Measurements from ENCODE around the gene HSD11B2.

The HSD11B2 gene

GRCh38 chr16:67391424-67392300, 39.3 kb upstream of the HSD11B2 start:
- TF ChIP-seq, protein P1, sequence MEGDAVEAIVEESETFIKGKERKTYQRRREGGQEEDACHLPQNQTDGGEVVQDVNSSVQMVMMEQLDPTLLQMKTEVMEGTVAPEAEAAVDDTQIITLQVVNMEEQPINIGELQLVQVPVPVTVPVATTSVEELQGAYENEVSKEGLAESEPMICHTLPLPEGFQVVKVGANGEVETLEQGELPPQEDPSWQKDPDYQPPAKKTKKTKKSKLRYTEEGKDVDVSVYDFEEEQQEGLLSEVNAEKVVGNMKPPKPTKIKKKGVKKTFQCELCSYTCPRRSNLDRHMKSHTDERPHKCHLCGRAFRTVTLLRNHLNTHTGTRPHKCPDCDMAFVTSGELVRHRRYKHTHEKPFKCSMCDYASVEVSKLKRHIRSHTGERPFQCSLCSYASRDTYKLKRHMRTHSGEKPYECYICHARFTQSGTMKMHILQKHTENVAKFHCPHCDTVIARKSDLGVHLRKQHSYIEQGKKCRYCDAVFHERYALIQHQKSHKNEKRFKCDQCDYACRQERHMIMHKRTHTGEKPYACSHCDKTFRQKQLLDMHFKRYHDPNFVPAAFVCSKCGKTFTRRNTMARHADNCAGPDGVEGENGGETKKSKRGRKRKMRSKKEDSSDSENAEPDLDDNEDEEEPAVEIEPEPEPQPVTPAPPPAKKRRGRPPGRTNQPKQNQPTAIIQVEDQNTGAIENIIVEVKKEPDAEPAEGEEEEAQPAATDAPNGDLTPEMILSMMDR (IDR thresholded peaks at IDR 0.05; ENCODE audit: borderline replicate concordance, extremely low read depth, low read length, poor library complexity, severe bottlenecking): no peak
- no peak for TF ChIP-seq EZH2 (IDR thresholded peaks at IDR 0.05; ENCODE audit: borderline replicate concordance, low read depth, low read length, severe bottlenecking)
- Histone ChIP-seq H3K27ac (ENCODE audit: low read length) (no peak overlapping the region), H3K4me3 (ENCODE audit: low read depth in 1 of 2, low read length in 2 of 2) (no peak overlapping the region), H3K79me2 (ENCODE audit: insufficient read depth, low read length) (no peaks in the 10 kb centered on the region), H3K4me2 (ENCODE audit: insufficient read depth, low read length) (no peak overlapping the region), H3K27me3 (ENCODE audit: insufficient read depth, low read length, poor library complexity) (no peaks in the 10 kb centered on the region), H4K20me1 (ENCODE audit: insufficient read depth, low read length) (no peaks in the 10 kb centered on the region), H3K9ac (ENCODE audit: low read depth, low read length) (no peak overlapping the region), H2AFZ (ENCODE audit: low read depth, low read length) (no peak overlapping the region), H3K4me1 (ENCODE audit: insufficient read depth, low read length) (no peaks in the 10 kb centered on the region), H3K36me3 (ENCODE audit: insufficient read depth, low read length) (no peaks in the 10 kb centered on the region), H3K9me3 (ENCODE audit: insufficient read depth, low read length, severe bottlenecking) (no peaks in the 10 kb centered on the region)
- DNase-seq: no peak
- no peak for ATAC-seq (ENCODE audit: insufficient read depth, low read depth)

GRCh38 chr16:67392301-67393059, 38.4 kb upstream of the HSD11B2 start:
- no peaks in the 10 kb centered on the region for H3K27me3 ChIP-seq (ENCODE audit: insufficient read depth, low read length, poor library complexity)

GRCh38 chr16:67393111-67393787, 37.7 kb upstream of the HSD11B2 start, which contains the start of gene TPPP3:
Gene TPPP3, minus strand, starts transcription at chr16:67393498. Its CDS starts 2,387 bp downstream, at chr16:67391111.
- Histone ChIP-seq H3K9me3 (ENCODE audit: insufficient read depth, low read length, severe bottlenecking) (no peaks in the 10 kb centered on the region), H3K4me2 (ENCODE audit: insufficient read depth, low read length) (no peak within 1 kb of the TSS), H3K36me3 (ENCODE audit: insufficient read depth, low read length) (no peaks in the 10 kb centered on the region), H3K27ac (ENCODE audit: low read length) (no peak within 1 kb of the TSS), H3K4me1 (ENCODE audit: insufficient read depth, low read length) (no peaks in the 10 kb centered on the region), H3K4me3 (ENCODE audit: low read depth in 1 of 2, low read length in 2 of 2) (no peak within 1 kb of the TSS), H3K9ac (ENCODE audit: low read depth, low read length) (no peak within 1 kb of the TSS), H2AFZ (ENCODE audit: low read depth, low read length) (no peak within 1 kb of the TSS), H3K79me2 (ENCODE audit: insufficient read depth, low read length) (no peaks in the 10 kb centered on the region), H3K27me3 (ENCODE audit: insufficient read depth, low read length, poor library complexity) (no peaks in the 10 kb centered on the region), H4K20me1 (ENCODE audit: insufficient read depth, low read length) (no peaks in the 10 kb centered on the region)
- DNase-seq (no peak), ATAC-seq (ENCODE audit: insufficient read depth, low read depth) (no peak)
- TF ChIP-seq, protein P1 (IDR thresholded peaks at IDR 0.05; ENCODE audit: borderline replicate concordance, extremely low read depth, low read length, poor library complexity, severe bottlenecking): no peak
- no peak for TF ChIP-seq EZH2 (IDR thresholded peaks at IDR 0.05; ENCODE audit: borderline replicate concordance, low read depth, low read length, severe bottlenecking)

More at GRCh38 chr16:67392301-67393059, 38.4 kb upstream of the HSD11B2 start:
- ATAC-seq (ENCODE audit: insufficient read depth, low read depth): no peak
- Histone ChIP-seq H2AFZ (ENCODE audit: low read depth, low read length) (no peak overlapping the region), H3K4me1 (ENCODE audit: insufficient read depth, low read length) (no peaks in the 10 kb centered on the region), H3K4me3 (ENCODE audit: low read depth in 1 of 2, low read length in 2 of 2) (no peak overlapping the region), H3K9ac (ENCODE audit: low read depth, low read length) (no peak overlapping the region), H4K20me1 (ENCODE audit: insufficient read depth, low read length) (no peaks in the 10 kb centered on the region), H3K79me2 (ENCODE audit: insufficient read depth, low read length) (no peaks in the 10 kb centered on the region), H3K4me2 (ENCODE audit: insufficient read depth, low read length) (no peak overlapping the region), H3K27ac (ENCODE audit: low read length) (no peak overlapping the region), H3K9me3 (ENCODE audit: insufficient read depth, low read length, severe bottlenecking) (no peaks in the 10 kb centered on the region), H3K36me3 (ENCODE audit: insufficient read depth, low read length) (no peaks in the 10 kb centered on the region)
- no peak for DNase-seq
- no peak for TF ChIP-seq EZH2 (IDR thresholded peaks at IDR 0.05; ENCODE audit: borderline replicate concordance, low read depth, low read length, severe bottlenecking)
- TF ChIP-seq, protein P1 (IDR thresholded peaks at IDR 0.05; ENCODE audit: borderline replicate concordance, extremely low read depth, low read length, poor library complexity, severe bottlenecking): no peak

All from DND-41 (cell line).